ENCODE data around the gene PRDM2. TPM values are rescaled to one million over a fixed set of nuclear protein-coding genes. Genes with fewer than 3 reads are reported as not detected.

The PRDM2 gene
- total and polyA plus RNA-seq, 4 donors, result 16.1 to 52.0 (median 28.5) TPM

- ATAC-seq (ENCODE audit: insufficient read depth, low FRiP score) (no peak), DNase-seq (no peak)
- no peaks in the 10 kb centered on the region for H3K9me3 ChIP-seq (ENCODE audit: control insufficient read depth in 4 of 4, insufficient read depth in 3 of 4, low read length in 3 of 4)
- WGBS, 2 donors, result 81 to 90% methylated on average over 5 of the region's 5 CpGs
- no peak overlapping the region for H3K9ac ChIP-seq (ENCODE audit: insufficient read depth in 1 of 2, low read length in 2 of 2)
- peaks cover 0 to 3% (median 1%) of the 10 kb centered on the region in 4 donors for H3K36me3 ChIP-seq (ENCODE audit: control insufficient read depth in 4 of 4, insufficient read depth in 4 of 4, low read length in 4 of 4)
- H3K27me3 ChIP-seq (ENCODE audit: control insufficient read depth in 3 of 3, insufficient read depth in 3 of 3, low read length in 2 of 3), result no peaks in the 10 kb centered on the region
- H3K4me1 ChIP-seq (ENCODE audit: control insufficient read depth in 5 of 5, insufficient read depth in 5 of 5, low read length in 5 of 5), result peaks cover 0 to 22% (median 6%) of the 10 kb centered on the region in 5 donors
- TF ChIP-seq CTCF (IDR thresholded peaks at IDR 0.05; ENCODE audit: control extremely low read depth, extremely low read depth), result no peak
- H3K27ac ChIP-seq (ENCODE audit: low read depth in 1 of 2, low read length in 1 of 2), result no peak overlapping the region
- H3K4me3 ChIP-seq, result no peak overlapping the region
Observed at GRCh38 chr1:13731897-13732296, 31.9 kb downstream of the PRDM2 start.

GRCh38 chr1:13732971-13733667 lies 33.1 kb downstream of the PRDM2 start:
- no peaks in the 10 kb centered on the region for H3K9me3 ChIP-seq (ENCODE audit: control insufficient read depth in 4 of 4, insufficient read depth in 3 of 4, low read length in 3 of 4)
- H3K27me3 ChIP-seq (ENCODE audit: control insufficient read depth in 3 of 3, insufficient read depth in 3 of 3, low read length in 2 of 3), result no peaks in the 10 kb centered on the region
- no peak overlapping the region for H3K27ac ChIP-seq (ENCODE audit: low read depth in 1 of 2, low read length in 1 of 2)
- H3K4me3 ChIP-seq, result no peak overlapping the region
- peaks cover 0 to 3% (median 1%) of the 10 kb centered on the region in 4 donors for H3K36me3 ChIP-seq (ENCODE audit: control insufficient read depth in 4 of 4, insufficient read depth in 4 of 4, low read length in 4 of 4)
- ATAC-seq (ENCODE audit: insufficient read depth, low FRiP score), result no peak
- TF ChIP-seq CTCF (IDR thresholded peaks at IDR 0.05; ENCODE audit: control extremely low read depth, extremely low read depth), result no peak
- WGBS, 2 donors, result 40 to 62% methylated on average over 5 of the region's 5 CpGs
- H3K9ac ChIP-seq (ENCODE audit: insufficient read depth in 1 of 2, low read length in 2 of 2), result no peak overlapping the region
- DNase-seq, result peak in 2 of 3 donors; percentile 10 to 34
- peaks cover 0 to 21% (median 6%) of the 10 kb centered on the region in 5 donors for H3K4me1 ChIP-seq (ENCODE audit: control insufficient read depth in 5 of 5, insufficient read depth in 5 of 5, low read length in 5 of 5)

GRCh38 chr1:13733711-13734110 lies 33.7 kb downstream of the PRDM2 start:
- ATAC-seq (ENCODE audit: insufficient read depth, low FRiP score), result no peak
- WGBS, 2 donors, result 81 to 94% methylated on average over 1 of the region's 1 CpG
- Histone ChIP-seq H3K36me3 (ENCODE audit: control insufficient read depth in 4 of 4, insufficient read depth in 4 of 4, low read length in 4 of 4) (peaks cover 0 to 3% (median 1%) of the 10 kb centered on the region in 4 donors), H3K27me3 (ENCODE audit: control insufficient read depth in 3 of 3, insufficient read depth in 3 of 3, low read length in 2 of 3) (no peaks in the 10 kb centered on the region), H3K9me3 (ENCODE audit: control insufficient read depth in 4 of 4, insufficient read depth in 3 of 4, low read length in 3 of 4) (no peaks in the 10 kb centered on the region), H3K4me1 (ENCODE audit: control insufficient read depth in 5 of 5, insufficient read depth in 5 of 5, low read length in 5 of 5) (peaks cover 0 to 15% (median 6%) of the 10 kb centered on the region in 5 donors), H3K27ac (ENCODE audit: low read depth in 1 of 2, low read length in 1 of 2) (no peak overlapping the region), H3K9ac (ENCODE audit: insufficient read depth in 1 of 2, low read length in 2 of 2) (no peak overlapping the region), H3K4me3 (no peak overlapping the region)
- no peak for TF ChIP-seq CTCF (IDR thresholded peaks at IDR 0.05; ENCODE audit: control extremely low read depth, extremely low read depth)
- no peak for DNase-seq
